ENCODE data around the gene SMIM36.
"Not testable (repeated sequence)": the region's sequence is repeated elsewhere in the genome, so short reads cannot be mapped to it uniquely, and the experiment has no call there.

The SMIM36 gene

DNA sequence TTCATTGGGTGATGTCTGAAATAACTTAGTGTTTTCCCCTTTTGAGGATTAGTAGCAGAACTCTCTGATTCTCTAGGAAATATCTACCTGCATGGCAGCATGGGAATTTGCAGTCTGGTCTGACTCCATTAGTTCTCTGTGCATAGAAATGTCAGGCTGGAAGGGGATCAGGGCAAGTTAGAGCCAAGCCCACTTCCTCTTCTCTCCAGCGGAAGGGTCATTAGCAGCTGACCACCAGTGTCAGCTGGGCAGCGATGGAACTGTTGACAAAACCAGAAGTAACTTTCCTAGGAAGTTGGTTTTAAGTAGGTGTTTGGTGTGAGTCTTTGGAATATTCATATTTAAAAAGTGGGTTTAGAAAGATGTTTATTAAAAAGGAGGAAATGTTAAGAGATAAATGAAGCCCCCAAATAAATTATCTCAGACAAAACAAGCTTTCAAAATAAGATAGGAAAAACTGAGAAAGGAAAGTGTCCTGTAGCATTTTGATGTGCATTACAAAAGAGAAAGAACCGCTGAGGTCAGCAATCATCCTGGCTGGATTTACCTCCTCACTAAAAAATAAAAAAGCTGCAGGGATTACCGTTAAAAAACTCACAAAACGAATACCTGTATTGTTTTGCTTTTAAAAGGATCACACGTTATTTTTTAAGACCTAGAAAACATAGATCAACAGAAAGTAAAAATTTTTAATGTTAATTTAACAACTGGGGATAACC, 57.3 kb downstream of the SMIM36 start:
- DNase-seq, result no peak

DNA sequence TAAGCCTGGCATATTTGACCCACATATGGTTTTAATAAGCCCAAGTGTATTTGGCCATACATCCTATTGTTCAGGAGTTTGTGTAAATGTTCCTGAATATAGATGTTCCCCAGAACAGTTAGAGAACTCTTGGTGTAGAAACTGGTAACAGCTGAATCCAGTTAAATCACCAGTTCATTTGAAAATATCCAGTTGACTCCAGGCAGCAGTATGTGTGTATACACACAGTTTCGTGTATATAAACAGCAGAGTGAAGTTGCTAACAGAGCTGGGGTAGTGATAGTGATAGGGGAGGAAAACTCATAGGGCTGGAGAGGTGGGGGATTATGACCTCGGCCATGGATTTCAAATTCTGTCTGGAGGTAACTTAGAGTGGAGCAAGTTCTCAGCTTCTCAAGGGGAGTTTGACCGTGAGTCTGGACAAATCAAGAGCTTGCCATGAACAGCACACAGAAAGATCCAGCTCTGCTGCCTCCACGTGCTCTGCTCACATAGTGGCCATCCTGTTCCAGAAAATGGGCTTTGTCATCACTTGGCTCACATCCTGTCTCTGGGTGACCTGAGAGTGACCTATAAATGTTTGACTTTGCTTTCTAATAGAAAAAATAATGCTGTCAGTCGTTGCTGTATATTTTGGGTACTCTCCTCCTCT, 59.0 kb downstream of the SMIM36 start:
- no peak for DNase-seq

DNA sequence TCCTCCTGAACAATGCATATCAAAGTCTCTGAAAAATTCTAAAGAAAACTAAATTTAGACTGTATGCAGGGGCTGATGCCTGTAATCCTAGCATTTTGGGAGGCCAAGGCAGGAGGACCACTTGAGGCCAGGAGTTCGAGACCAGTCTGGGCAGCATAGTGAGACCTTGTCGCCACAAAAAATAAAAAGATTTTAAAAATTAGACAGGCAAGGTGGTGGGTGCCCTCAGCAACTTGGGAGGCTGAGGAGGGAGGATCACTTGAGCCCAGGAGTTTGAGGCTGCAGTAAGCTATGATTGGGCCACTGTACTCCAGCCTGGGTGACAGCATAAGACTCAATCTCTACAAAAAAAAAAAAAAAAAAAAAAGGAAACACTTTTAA, 59.5 kb downstream of the SMIM36 start:
- DNase-seq, result no peak

DNA sequence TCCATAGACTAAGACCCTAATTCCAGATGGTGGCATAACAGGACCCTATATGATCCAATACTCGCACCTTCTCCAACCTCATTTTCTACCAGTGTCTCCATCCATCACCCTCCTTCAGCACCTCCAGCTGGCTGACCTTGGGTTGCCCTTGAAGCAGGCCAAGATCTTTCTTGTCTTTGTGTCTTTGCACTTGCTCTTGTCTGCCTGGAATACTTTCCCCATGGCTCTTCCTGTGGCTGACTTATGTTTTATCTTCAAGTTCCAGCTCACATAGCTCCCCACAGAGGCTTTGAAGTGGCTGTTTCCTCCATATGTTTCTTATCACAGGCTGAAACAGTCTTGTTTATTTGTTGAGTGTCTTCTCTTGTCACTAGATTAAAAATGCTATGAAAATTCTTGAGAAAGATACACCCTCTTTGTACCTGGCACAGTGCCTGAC, 60.0 kb downstream of the SMIM36 start:
- no peak for DNase-seq

DNA sequence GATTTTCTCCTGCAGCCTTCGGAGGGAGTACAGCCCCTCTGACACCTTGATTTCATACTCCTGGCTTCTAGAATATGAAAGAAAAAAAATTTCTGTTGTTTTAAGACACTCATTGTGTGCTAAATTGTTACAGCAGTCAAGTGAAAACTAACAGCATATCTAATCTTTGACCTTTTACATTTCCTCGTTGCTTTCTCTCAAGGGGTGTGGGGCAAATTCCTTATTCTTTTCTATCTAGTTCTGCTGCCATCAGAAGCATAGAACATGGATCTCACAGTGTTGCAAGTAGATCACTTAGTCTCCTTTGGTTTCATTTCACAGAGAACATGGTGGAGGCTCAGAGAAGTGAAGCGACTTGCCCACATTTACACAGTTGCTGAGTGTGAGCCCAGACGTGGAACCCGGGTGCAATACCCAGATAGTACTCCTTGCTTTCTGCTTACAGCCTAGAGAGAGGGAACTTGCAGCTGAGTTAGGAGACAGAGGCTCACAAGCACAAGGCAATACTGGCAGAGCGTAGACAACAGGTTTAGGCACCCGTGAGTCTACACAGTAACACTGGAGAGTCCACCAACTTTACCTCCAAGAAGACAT, 60.9 kb downstream of the SMIM36 start:
- no peak for DNase-seq

DNA sequence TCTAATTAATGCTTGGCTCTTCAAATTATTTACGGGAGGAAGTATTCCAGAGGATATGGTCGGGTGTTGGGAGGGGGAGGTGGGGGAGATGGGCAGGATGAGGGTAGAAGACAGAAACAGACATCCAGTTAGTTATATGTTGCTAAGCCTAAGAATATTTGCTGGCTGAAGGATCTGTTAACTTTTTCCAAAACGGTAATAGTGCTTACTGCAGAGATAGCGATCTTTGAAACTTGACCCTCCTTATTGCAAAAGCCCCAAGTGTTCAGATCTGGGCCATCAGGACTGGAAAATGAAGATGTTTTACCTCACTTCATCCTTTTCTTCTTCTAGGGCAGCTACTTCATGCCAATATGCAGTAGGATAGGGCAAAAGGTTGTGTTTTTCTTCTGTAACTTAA, 62.6 kb downstream of the SMIM36 start:
- DNase-seq, result no peak

DNA sequence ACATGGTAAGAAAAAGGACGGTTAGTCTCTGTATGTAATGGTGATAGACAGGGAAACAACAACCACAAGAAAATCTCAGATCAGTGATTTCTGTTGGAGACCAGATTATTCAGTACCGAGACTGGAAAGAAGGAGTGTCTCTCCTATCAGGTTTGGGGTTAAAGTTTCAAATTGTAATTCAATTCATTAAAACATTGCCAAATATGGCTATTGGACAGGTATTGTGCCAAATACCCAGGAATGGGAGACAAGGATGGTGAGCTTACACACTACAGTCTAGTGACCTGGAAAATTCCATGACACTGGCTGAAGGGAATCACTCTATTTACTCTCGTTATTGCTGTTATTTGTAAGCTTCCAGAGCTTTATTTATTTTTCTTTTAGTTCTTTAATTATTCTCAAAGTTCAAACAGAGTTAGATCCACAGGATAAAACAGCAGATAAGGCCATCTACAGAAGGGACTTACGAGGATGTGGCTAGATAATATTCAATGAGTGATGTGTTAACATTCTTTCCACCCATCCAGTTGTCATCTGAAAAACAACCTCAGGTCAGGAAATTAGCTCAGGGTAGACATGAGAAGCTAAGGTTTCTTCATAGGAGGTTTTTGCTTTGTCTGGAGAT, 64.6 kb downstream of the SMIM36 start:
- no peak for DNase-seq

DNA sequence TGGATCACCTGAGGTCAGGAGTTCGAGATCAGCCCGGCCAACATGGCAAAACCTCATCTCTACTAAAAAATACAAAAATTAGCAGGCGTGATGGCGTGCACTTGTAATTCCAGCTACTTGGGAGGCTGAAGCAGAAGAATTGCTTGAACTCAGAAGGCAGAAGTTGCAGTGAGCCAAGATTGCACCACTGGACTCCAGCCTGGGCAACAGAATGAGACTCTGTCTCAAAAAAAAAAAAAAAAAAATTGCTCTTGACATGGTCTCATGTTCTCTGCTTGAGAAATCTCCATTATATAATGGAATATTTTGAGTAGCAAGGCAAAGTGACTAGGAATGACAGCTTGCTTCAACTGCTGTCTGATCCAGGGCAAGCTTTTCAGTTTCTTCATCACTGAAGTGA, 65.2 kb downstream of the SMIM36 start:
- not testable (repeated sequence) for DNase-seq

DNA sequence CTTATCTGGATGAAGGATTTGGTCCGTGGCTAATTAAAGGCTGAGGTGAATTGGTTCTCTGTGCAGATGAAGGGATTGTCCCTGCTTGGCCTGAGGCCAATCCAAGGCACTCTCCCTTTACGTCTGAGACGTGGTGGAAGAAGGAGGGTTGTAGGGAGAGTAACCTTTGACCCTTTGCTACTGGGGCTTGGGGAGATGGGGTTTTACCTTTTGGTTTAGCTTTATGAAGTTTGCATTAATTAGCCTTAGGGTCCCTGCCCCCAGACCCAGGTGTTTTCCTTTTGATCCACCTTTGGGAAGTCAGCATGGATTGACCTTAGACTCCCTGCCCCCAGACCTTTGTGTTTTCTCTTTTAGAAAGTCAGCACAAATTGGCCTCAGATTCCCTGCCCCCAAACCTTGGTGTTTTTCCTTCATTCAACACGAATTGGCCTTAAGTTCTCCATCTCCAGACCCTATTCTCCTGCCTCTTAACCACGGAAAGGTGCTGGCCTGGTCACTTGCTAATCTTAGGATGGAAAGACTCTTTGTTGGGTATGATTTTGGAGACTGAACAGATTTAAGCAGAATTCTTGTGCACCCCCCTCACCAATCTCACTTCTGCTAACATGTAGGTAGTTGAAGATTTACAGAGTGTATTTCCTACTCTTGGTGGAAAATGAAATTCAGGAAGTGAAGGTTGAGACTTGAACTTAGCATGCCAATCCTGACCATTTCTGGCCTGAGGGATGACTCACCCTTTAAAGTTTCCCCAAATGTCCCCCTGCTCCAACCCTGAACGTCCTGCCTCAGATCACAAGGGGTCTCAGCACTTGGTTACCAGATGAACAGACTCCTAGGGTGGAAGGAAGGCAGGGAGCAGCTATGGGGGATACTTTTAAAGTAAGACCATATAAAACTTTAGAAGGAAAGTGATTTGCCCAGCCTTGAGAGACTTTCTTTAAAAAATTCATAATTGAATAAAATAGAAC, 66.5 kb downstream of the SMIM36 start:
- no peak for DNase-seq

DNA sequence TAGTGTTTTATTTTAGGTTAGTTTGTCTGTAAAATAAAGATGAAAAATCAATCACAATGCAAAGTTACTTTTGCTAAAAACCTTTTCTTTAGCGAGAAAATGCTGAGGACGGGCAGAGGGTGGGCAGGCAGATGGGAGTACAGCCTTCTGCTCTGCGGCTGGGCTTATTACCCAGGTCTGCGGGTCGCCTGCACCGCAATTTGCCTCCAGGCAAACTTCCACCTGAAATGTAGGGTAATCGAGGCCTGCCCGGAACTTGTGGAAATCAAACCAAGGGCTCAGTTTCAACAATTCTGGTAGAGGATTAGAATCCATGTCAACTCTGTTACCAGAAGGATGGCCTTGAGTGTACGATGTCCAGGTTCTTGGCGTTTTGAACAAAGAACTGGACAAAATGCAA, 67.3 kb downstream of the SMIM36 start:
- no peak for DNase-seq

DNA sequence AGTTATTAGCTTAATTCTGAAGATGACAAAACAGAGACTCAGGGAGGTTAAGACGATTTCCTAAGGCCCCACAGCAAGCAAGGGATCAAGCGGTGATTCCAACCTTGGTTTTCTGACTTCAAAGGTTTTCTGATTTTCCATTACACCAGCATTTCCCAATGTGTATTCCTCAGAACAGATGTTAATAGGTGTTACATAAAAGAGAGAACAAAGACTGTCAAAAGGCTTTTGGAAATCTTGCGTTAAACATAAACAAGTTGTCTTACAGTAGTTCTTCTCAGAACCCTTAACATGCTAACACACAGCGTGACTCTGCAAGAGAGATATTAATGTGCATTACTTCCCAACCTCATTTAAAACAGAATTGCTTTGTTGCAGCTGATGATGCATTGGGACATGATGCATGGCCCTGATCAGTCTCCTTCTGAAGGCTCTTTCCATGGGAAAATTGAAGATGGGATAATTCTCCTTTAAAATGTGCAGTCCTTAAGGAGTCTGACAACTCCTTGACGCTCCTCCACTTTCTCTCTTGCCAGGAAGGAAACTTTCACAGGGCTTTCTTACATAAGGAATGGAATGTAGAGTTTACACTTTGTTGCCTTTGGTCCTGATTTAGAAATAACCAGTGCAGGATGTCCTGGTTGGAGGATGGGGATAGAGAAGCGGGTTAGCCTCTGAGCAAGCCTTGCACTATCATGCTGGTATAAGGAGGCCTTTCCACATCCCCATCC, 68.1 kb downstream of the SMIM36 start:
- no peak for DNase-seq

DNA sequence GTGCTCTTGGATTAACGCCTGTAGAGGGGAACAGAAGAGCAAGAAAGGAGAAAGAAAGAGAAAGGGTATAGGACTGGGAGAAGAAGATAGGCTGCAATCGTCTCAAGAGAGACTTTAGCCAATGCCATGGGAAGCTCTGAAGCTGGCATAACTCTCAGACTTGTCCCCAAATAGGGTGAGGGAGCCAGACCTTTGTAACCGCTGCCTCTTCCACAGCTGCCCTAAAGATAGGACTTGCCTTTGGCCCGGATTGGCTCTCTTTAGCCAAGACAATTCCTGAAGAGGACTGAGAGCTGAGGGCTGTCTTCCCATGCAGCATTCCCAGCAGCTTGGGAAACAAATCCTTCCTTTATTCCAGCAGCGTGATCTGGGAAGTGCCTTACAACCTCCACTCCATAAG, 68.8 kb downstream of the SMIM36 start:
- no peak for DNase-seq

DNA sequence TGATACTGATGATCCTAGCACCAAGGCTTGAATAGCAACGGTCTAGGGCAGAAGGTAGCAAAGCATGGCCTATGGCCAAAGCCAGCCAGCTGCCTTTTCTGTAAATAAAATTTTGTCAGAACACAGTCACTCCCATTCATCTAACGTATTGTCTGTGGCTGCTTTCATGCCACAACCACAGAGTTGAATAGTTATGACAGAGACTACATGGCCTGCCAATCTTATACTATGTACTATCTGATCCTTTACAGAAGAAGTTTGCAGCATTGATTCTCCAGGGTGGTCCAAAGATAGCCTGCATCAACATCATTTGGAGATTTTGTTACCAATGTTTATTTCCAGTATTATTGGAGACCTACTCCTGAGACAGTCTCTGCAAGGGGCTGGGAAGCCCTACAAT, 69.7 kb downstream of the SMIM36 start:
- no peak for DNase-seq

DNA sequence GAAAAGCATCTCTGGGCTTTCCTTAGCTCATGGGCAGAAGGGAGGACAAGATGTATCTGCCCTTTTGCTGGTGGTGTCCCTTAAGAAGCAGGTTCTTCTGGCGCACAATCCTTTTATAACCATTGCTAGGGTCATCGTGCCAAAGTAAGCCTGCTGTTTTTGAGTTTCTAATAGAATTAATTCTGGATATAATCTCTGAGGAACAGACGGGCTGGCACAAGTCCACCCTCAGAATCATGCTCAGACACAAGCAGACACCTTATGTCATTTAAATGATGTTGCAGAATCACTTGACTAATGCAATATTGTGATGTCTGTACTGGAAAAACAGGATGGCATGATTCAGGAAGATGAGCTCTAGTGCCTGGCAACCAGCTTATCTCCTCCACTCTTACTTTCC, 70.9 kb downstream of the SMIM36 start:
- no peak for DNase-seq

DNA sequence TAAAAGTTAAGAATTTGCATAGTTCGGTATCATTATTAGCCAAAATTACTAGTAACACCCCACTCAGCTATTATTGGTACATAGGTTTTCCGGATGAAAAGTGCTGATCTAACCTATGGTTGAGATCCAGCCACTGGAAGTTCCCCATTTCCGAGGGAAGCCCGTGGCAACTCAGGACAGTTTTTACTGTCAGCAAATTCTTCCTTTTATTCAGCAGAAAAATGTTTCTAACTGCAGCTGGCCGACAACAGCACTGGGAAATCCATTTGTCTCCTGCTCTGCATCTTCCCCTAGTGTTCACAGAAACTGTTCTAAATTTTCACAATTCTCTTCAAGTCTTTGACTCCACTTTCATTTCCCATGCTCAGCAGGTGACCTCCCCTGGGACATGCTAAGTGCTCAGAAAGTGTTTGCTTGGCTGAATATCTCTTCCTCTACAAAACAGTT, 74.1 kb downstream of the SMIM36 start:
- DNase-seq, result no peak

DNA sequence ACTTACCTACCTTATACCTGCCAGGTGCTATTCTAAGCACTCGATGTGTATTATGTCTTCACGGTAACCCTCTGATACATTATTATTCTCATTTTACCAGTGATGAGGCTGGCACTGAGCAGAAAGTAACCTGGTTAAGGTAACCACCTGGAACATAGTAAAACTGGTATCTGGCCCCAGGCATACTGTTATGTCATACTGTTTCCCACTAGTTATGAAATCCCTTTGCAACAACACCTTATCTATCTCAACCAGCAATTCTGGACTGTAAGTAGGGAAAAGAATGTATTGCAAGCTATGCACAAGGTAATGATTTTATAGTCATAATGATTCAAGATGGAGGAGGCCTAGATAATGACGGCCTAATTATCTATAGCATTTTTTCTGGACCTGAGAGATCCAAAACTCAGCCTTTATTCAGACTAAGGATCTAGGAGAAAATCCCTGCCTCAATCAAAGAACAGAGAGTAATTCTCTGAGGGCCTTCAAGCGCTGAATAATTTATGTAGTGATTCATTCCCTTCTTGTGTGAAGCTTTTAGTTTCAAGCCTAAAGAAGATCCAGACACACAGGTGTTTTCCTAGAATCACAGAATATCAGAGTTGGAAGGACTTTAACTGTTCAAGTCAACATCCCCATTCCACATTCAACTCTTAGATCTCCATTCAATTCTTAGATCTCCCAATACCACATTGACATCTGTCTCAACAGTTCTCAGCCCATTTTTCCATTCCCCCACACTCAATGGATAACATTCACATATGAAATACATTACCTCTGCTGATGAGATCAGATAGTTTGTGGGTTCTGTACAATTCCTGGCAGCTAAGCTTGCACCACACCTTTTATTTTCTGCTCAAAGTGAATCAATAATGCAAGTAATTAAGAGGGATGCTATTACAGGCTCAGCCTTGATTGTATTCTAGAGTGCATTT, 74.8 kb downstream of the SMIM36 start:
- no peak for DNase-seq

DNA sequence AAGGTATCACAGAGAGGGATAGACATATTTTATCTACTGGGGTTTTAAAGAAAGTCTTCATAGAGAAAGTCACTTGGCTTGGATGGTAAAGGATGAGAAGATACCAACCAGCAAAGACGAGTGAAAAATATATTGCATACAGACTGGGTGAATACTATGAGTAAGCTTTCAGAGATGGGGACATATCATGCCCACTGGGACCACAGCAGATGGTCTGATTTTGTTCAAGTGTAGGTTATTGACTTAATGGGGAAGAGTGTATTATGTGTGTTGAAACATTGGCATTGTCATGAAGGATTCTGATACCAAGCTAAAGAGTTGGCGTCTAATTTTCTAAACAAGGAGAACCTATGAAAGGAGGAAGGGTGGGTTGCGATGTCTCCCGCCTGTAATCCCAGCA, 75.8 kb downstream of the SMIM36 start:
- no peak for DNase-seq

DNA sequence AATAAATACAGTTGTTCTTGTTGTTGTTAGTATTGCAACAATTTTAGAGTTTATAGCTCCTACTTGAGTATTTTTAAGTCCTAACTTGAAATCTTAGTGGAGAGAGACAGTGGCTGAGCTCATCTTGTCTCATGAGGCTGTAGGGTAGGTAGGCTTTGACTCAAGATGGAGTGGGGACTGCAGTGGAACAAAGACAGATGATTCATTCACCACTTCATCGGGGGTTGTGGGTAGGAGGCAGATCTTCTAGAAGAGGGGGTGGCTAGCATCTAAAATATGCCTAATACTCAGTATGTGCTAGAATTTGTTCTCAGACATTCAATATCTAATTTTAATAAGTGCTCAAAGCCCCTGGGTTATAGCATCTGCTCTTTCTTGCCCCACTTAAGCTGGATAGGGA, 76.5 kb downstream of the SMIM36 start:
- DNase-seq, result no peak

DNA sequence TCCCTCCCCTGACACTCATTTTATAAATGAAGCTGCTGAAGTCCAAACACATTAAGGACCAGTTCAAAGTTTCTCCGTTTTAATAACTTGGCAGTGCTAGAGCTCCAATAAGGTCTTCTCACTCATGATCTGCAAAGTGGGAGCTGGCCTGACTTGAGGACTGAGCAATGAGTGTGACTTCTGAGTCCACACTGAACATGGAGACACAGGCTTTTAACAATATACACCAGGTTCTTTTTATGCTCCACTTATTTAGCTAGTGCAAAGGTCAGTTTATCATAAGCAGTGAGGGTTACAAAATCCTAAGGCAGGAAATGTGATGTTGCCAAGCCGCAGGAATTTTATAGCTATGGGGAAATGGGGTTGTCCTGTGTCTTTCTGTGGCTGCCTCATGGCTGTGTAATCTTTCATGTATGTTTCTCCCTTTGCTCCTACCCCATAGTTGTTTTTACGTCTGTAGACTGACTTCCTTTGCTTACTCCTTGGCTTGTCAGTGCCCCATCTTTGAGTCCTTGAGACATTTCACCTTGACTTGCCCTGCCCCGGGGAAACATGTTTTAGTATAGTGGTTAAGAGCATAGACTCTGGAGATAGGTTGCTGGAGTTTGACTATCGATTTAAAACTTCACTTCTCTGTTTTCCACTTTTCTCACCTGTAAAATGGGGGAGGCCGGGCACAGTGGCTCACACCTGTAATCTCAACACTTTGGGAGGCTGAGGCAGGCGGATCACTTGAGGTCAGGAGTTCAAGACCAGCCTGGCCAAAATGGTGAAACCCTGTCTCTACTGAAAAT, 77.4 kb downstream of the SMIM36 start:
- DNase-seq, result peak; percentile 62

Data from T1000 (cell line).